Endothelial cell of umbilical vein (primary cell): ENCODE data around the gene LIX1. TPM values are rescaled to one million over a fixed set of nuclear protein-coding genes. Genes with fewer than 3 reads are reported as not detected.
"Not testable (repeated sequence)": the region's sequence is repeated elsewhere in the genome, so short reads cannot be mapped to it uniquely, and the experiment has no call there.

Source experiments
- BruUV-seq: library from RNA; stranded (reverse); fragments of 400-500 nt; replicated peaks from 2 replicates; lab custom pipeline; 2021; lab: Mats Ljungman, UMichigan
- CTCF ChIA-PET: fragments of 300-600, 350-600 bp; sonication (Branson Sonifier 250); formaldehyde crosslinking; loops from one replicate; lab custom pipeline; 2021; ENCODE audit warnings: antibody characterized with exemption, inconsistent platforms; lab: Charles Lee
- POLR2A ChIA-PET: fragments of 300-600, 350-600 bp; sonication (Branson Sonifier 250); formaldehyde crosslinking; loops from one replicate; lab custom pipeline; 2021; ENCODE audit warnings: antibody characterized with exemption, inconsistent platforms; lab: Charles Lee
- DNase-seq: peaks from one replicate; pipeline ENCODE4 v3.0.0-alpha.2; 2011; ENCODE audit warnings: low read depth, low spot score
- FAIRE-seq: peaks from 2 replicates; lab custom pipeline; 2011; peaks lifted over from hg19 to GRCh38; lab: Jason Lieb, UNC
- H2AFZ ChIP-seq: 2 replicates; pipeline ENCODE4 v1.6.0; 2012; ENCODE audit warnings: low read depth, low read length, control low read depth, inconsistent platforms
- H3K27ac ChIP-seq: 2 replicates; pipeline ENCODE4 v1.5.1; 2011; ENCODE audit warnings: low read depth, mild to moderate bottlenecking, control low read depth, low read length, moderate library complexity; ENCODE audit not compliant: insufficient read depth
- H3K27me3 ChIP-seq, 2 experiments: 2 replicates each; pipeline versions ENCODE4 v1.6.0 to v1.6.1; 2011; ENCODE audit warnings: low read length in 2 of 2, mixed read lengths in 1 of 2; ENCODE audit not compliant: control insufficient read depth in 2 of 2, insufficient read depth in 2 of 2
- H3K36me3 ChIP-seq, 2 experiments: 2 replicates in 1 of 2; 3 replicates in 1 of 2; pipeline ENCODE4 v1.5.1; 2011; ENCODE audit warnings: low read length in 2 of 2, mild to moderate bottlenecking in 1 of 2, moderate library complexity in 1 of 2; ENCODE audit not compliant: control insufficient read depth in 2 of 2, insufficient read depth in 2 of 2; ENCODE audit errors: extremely low read depth in 1 of 2
- H3K4me1 ChIP-seq: 3 replicates; pipeline ENCODE4 v1.5.1; 2011; ENCODE audit warnings: mild to moderate bottlenecking, low read length; ENCODE audit not compliant: control insufficient read depth, insufficient read depth; ENCODE audit errors: extremely low read depth
- H3K4me2 ChIP-seq: 2 replicates; pipeline ENCODE4 v1.6.1; 2011; ENCODE audit warnings: low read length, control low read depth, mixed read lengths; ENCODE audit not compliant: insufficient read depth
- H3K4me3 ChIP-seq, 3 experiments: fragments of 200-600 bp in 1 of 3; sonication (generic), shearing (Covaris generic) in 1 of 3; replicated peaks in 1 of 3; 2 replicates each; pipeline ENCODE4 v1.5.1; 2011 to 2016; ENCODE audit warnings: control low read depth in 3 of 3, low read length in 3 of 3, mild to moderate bottlenecking in 2 of 3, inconsistent platforms in 1 of 3, low read depth in 1 of 3, moderate library complexity in 1 of 3; ENCODE audit not compliant: insufficient read depth in 1 of 3
- H3K79me2 ChIP-seq: 2 replicates; pipeline ENCODE4 v1.6.0; 2012; ENCODE audit warnings: low read length, inconsistent platforms; ENCODE audit not compliant: control insufficient read depth, insufficient read depth
- H3K9ac ChIP-seq: replicated peaks from 2 replicates; pipeline ENCODE3; 2011; ENCODE audit warnings: low read length, control low read depth; ENCODE audit not compliant: insufficient read depth; ENCODE audit errors: extremely low read depth
- H3K9me1 ChIP-seq: replicated peaks from 3 replicates; pipeline ENCODE4 v1.6.0; 2011; ENCODE audit warnings: mild to moderate bottlenecking, low read length; ENCODE audit not compliant: control insufficient read depth, insufficient read depth; ENCODE audit errors: extremely low read depth
- H3K9me3 ChIP-seq: replicated peaks from 2 replicates; pipeline ENCODE4 v1.5.1; 2012; ENCODE audit warnings: low read length, inconsistent platforms; ENCODE audit not compliant: control insufficient read depth, insufficient read depth
- H4K20me1 ChIP-seq: replicated peaks from 2 replicates; pipeline ENCODE3; 2011; ENCODE audit warnings: mild to moderate bottlenecking, low read length; ENCODE audit not compliant: control insufficient read depth, insufficient read depth; ENCODE audit errors: extremely low read depth
- GATA2 ChIP-seq: IDR thresholded peaks from 2 replicates; pipeline ENCODE4 v1.7.0; 2011; ENCODE audit warnings: low read depth, mild to moderate bottlenecking, moderate library complexity, mixed read lengths, low read length; ENCODE audit not compliant: insufficient read length, insufficient read depth
- JUN ChIP-seq: IDR thresholded peaks from 2 replicates; pipeline ENCODE4 v1.6.1; 2011; ENCODE audit warnings: borderline replicate concordance, low read depth; ENCODE audit not compliant: insufficient read length, insufficient read depth
- MYC ChIP-seq: IDR thresholded peaks from one replicate; pipeline ENCODE4 v1.6.1; 2011; ENCODE audit warnings: mild to moderate bottlenecking, low read depth, low read length
- dilution Hi-C: fragments of 300-500 bp; cut with MboI; formaldehyde crosslinking; loops from one replicate; pipeline ENCODE4 v1.15.0; 2019; ENCODE audit warnings: low sequenced_read_pairs; ENCODE audit not compliant: extremely low pct_ligation_motif_present
- intact Hi-C: fragments of 100-400 bp; cut with micrococcal nuclease; formaldehyde crosslinking; loops from one replicate; pipeline ENCODE4 v1.10.0; 2022
- polyA plus RNA-seq, 4 experiments: library from polyadenylated mRNA; depleted of rRNA in 3 of 4; stranded (reverse) in 3 of 4; unstranded in 1 of 4; fragments of >200 nt; gene quantifications; 2 replicates each; pipeline versions ENCODE4 v1.2.1 to v1.2.3, GENCODE V29; 2011 to 2012; ENCODE audit warnings: missing spikeins in 1 of 4
- total RNA-seq: library from RNA; stranded (reverse); gene quantifications from 2 replicates; pipeline ENCODE4 v1.2.3, GENCODE V29; 2021

LIX1 gene
- total and polyA plus RNA-seq, 2 donors (not counting 3 experiments of a cell fraction or from before 2014, with no cell fraction given) = not detected

DNA sequence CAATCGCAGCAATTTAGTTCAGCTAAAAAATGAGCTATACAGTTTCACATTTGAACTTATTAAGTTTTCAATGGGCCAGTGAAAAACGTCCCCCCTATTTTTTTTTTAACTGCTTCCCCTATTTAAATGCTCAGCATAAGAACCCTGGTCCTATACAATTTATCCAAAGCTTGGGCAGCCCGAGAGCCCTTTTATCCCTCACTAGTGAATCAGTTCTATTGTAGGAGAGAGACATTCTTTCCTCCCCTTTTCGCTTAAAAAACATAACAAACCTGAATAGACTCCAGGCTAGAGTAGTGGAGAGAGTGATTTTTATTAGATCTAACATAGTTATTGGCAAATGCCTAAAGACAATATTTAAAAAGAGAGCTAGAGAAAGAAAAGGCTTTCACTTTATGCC is 1.4 kb downstream of the LIX1 start:
- CTCF ChIA-PET = interaction anchor here (1.4 to 3.2 kb wide), 7 partner anchors 14 to 389 kb away, joined by 4 to 98 read pairs (median 38); no protein-coding TSS in a partner anchor

GRCh38 chr5:97140250-97140649 is 2.2 kb downstream of the LIX1 start:
- H3K27me3 ChIP-seq = peaks cover 5 to 13% of the 10 kb centered on the region in 2 experiments
- H3K9ac ChIP-seq, H3K36me3 ChIP-seq, FAIRE-seq, BruUV-seq, H3K9me1 ChIP-seq, dilution Hi-C loops, H3K4me1 ChIP-seq, H3K4me2 ChIP-seq, H2AFZ ChIP-seq, POLR2A ChIA-PET, H3K4me3 ChIP-seq, H3K79me2 ChIP-seq, H3K9me3 ChIP-seq, H4K20me1 ChIP-seq, H3K27ac ChIP-seq, DNase-seq: not testable (repeated sequence)
- CTCF ChIA-PET = interaction anchor here (0.8 to 2.9 kb wide), 5 partner anchors 96 to 388 kb away, joined by 3 to 38 read pairs (median 8); partner anchors contain the start of gene LNPEP
- intact Hi-C loops = loop anchor here (5.0 kb wide), 1 partner anchor 528 kb away; no protein-coding TSS in a partner anchor

More for the DNA sequence above, 1.4 kb downstream of the LIX1 start:
- Histone ChIP-seq H4K20me1 (no peaks in the 10 kb centered on the region), H3K9ac (no peak overlapping the region), H3K4me1 (no peaks in the 10 kb centered on the region), H3K27ac (no peak overlapping the region), H2AFZ (no peak overlapping the region), H3K27me3 (peaks cover 5 to 13% of the 10 kb centered on the region in 2 experiments), H3K36me3 (no peaks in the 10 kb centered on the region), H3K79me2 (no peaks in the 10 kb centered on the region), H3K4me3 (no peak overlapping the region), H3K4me2 (no peak overlapping the region), H3K9me3 (no peaks in the 10 kb centered on the region), H3K9me1 (no peaks in the 10 kb centered on the region)
- BruUV-seq = no TSS peak
- TF ChIP-seq GATA2 (no peak), JUN (no peak), MYC (no peak)
- intact Hi-C loops (loop anchor here (5.0 kb wide), 1 partner anchor 529 kb away; no protein-coding TSS in a partner anchor), dilution Hi-C loops (no loop called here)
- no peak for DNase-seq
- POLR2A ChIA-PET = no interaction called here
- no peak for FAIRE-seq
